Activated T-helper 1 cell treated with Interleukin-2 at 50 U/mL for 16 hours (primary cell): Measurements from ENCODE around the gene AMN.

Experiments used
- DNase-seq: peaks from one replicate; pipeline ENCODE4 v3.0.0-alpha.2; 2020; ENCODE audit warnings: low read depth

Gene AMN

GRCh38 chr14:102899516-102899900 lies 23.0 kb upstream of the AMN start:
- no peak for DNase-seq

GRCh38 chr14:102900631-102901571 lies 21.6 kb upstream of the AMN start:
- no peak for DNase-seq

GRCh38 chr14:102901633-102902032 lies 20.8 kb upstream of the AMN start:
- DNase-seq, result no peak

GRCh38 chr14:102902086-102902485 lies 20.4 kb upstream of the AMN start:
- DNase-seq, result no peak

DNA sequence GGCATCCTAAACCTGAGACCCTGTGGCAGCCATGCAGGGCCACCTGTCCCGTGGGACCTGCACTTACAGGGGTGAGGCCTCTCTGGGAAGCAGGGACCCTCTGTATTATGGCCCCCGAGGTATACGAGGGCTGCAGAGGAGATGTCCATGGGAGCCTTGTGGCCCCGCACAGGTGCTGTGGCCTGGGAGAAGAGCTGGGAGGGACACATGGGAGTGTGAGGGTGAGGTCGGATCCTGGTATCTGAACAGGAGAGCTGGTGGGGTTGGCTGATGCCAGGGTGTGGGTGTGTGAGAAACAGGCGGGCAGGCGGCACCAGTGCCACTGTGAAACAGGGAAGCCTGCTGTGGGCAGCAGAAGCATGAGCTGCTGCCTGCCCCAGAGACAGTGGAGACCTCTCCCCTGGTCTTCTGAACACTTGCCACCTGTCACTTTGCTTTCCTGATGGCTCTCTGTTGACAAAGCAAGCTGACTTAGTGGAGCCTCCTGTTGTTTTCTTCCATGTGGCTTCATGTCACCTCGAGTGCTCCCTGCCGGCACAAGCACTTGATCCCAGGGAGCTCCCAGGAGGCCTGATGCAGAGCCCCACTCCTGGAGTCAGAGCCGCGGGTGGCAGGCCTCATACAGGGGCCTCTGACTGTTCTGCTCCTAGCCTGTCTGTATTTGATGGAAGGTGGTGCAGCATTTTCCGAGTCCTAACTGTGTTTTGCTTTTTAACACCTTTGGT lies 19.8 kb upstream of the AMN start:
- no peak for DNase-seq

GRCh38 chr14:102903248-102903888 lies 19.1 kb upstream of the AMN start:
- DNase-seq, result no peak

- DNase-seq, result no peak
Measured at GRCh38 chr14:102903889-102904512, 18.5 kb upstream of the AMN start.

DNA sequence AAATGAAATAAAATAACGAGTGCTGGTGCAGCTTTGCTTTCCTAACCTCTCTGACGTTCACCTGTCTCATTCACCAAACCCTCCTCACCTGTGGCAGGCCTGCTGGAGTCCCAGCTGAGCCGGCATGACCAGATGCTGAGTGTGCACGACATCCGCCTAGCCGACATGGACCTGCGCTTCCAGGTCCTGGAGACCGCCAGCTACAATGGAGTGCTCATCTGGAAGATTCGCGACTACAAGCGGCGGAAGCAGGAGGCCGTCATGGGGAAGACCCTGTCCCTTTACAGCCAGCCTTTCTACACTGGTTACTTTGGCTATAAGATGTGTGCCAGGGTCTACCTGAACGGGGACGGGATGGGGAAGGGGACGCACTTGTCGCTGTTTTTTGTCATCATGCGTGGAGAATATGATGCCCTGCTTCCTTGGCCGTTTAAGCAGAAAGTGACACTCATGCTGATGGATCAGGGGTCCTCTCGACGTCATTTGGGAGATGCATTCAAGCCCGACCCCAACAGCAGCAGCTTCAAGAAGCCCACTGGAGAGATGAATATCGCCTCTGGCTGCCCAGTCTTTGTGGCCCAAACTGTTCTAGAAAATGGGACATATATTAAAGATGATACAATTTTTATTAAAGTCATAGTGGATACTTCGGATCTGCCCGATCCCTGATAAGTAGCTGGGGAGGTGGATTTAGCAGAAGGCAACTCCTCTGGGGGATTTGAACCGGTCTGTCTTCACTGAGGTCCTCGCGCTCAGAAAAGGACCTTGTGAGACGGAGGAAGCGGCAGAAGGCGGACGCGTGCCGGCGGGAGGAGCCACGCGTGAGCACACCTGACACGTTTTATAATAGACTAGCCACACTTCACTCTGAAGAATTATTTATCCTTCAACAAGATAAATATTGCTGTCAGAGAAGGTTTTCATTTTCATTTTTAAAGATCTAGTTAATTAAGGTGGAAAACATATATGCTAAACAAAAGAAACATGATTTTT lies 17.1 kb upstream of the AMN start:
- no peak for DNase-seq

GRCh38 chr14:102906616-102907302 lies 15.7 kb upstream of the AMN start:
- DNase-seq, result no peak

DNA sequence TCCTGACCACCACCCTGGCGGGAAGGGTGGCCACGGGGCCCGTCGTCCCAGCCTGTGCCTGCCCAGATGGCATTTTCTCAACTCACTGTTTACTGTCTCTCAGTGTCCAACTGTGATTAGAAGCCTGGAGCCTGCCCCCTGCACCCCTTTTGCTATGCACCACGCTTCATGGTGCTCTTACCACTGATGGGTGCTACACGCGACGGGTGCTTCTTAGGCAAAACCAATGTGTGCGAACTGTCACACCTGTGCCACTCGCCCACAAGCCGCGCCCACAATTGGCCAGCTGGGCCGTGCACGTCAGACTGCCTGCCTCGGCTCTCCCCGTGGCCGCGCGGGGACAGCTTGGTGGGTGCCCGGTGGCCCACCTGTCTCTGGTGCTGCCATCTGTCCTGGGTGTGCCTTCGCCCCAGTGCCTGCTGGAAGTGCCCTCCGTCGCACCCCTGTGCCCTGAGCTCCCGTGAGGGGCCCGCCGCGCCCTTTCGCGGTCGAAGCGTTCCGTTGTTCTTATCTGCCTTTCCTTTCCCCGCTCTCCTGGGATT lies 15.1 kb upstream of the AMN start:
- DNase-seq, result no peak

DNA sequence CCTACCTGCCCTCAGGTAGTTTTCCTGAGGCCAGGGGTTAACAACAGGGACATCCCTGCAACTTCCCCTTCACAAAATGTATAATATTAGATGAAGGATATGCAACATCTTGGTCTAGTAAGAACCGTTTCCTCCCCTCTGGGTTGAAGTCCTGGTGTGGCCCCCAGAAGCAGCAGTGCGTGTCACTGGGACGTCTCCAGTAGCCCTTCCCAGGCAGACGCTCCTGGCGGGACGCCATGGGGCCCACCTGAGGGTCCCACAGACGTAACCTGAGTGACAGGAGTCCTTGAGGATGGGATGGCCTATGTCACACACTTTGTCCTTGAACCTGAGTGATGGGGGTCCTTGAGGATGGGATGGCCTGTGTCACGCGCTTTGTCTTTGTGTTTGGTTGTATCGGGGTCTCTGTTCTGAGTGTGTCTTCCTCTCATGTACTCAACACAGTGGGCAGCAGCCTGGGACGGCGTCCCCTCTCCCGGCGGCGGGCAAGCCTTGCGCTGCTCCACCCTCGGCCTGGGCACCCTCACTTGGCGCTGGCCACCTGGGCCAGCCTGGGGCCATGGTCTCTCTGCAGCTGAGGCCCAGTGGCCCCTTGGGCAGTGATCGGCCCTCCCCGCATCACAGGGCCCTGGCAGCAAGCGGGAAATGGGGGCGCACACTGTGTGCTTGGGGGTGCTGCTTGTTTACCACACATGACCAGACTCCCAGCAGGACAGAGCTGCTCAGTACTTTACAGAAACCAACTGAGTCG lies 14.3 kb upstream of the AMN start:
- DNase-seq, result no peak

- DNase-seq, result no peak
Measured at GRCh38 chr14:102908766-102909455, 13.6 kb upstream of the AMN start.

- DNase-seq, result no peak
Measured at GRCh38 chr14:102909462-102909861, 13.0 kb upstream of the AMN start.

DNA sequence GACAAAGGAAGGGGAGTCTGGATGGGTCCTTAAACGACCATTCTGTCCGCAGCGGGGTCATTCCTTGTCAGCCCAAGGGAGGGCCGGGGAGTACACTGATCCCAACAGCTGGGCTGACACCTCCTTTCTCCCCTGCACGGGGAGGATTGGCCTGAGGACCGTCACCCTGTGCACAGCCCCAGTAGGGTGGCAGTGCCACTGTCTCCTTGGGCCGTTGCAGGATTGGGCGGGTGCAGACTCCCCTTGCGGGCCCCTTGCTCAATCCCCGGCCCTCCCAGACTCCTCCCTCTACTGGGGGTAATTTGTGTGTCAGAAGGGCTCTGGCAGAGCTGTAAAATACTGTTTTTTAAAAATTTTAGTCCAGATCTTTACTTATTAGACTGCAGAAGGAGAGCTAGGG lies 12.6 kb upstream of the AMN start:
- no peak for DNase-seq

DNA sequence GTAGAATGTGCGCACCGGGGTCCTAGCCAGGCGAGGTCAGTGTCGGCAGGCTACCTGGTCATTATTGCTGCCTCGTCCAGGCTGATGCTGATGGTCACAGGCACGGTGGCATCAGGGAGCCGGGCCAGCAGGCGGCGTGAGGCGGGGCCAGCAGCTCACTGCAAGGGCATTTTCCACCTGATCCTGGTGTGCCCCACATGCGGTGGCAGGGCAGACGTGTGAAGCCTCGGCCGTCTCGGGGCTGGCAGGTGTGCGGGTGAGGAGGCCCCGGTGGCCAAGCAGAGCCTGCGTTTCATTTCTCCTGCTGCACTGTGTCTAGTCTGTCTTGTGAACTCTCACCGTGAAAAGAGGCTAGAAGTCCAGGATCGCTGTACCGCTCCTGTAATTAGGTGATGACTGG lies 12.0 kb upstream of the AMN start:
- no peak for DNase-seq

- no peak for DNase-seq
Measured at GRCh38 chr14:102911541-102911951, 10.9 kb upstream of the AMN start.

DNA sequence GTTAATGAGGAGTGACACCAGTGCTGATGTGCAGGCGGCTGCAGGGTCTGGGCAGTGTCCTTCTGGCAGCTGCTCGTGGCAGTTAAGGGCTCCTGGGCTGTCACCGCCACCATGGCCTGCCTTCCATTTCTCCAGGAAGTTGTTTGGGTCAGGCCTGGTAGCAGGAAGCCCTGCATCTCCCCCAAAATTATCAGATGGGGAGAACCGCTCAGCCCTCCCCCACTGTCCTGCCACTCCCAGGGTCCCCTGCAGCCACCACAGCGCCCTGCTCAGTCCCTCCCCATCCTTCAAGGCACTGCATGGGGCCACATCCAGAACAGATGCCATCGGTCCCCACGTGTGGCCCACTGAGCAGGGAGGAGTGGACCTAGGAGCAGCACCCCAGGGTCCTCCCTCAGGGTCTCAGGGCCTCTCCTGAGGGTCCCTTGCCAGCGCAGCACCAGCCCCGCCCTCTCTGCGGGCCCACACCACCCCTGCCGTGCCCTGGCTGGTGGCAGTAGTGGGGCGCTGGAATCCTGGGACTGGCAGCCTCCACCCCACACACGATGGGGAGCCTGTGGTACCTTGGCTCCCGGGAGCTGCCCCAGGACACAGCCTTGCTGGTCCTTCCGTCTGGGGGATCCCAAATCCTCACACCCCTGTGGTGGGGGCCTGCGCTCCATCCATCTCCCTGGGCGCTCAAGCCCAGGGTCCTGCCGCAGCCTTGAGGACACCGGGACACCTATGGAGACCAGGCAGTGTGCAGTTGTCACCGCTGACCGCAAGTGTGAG lies 10.3 kb upstream of the AMN start:
- no peak for DNase-seq
